Spleen (tissue), 7 donors: ENCODE data around the gene CD93.

Source experiments
- CTCF ChIP-seq, 11 experiments: fragments of 200-600 bp in 7 of 11; fragments of 450-650 bp in 4 of 11; sonication (generic) in 4 of 11; IDR thresholded peaks in 8 of 11; conservative IDR thresholded peaks in 3 of 11; 1 replicate in 7 of 11; 2 replicates in 4 of 11; pipeline versions ENCODE4 v1.4.0 to v1.8.0; 2016 to 2021; ENCODE audit warnings: antibody characterized with exemption in 11 of 11, inconsistent platforms in 4 of 11, mild to moderate bottlenecking in 1 of 11
- POLR2A ChIP-seq, 3 donors: fragments of 450-650 bp; IDR thresholded peaks; one replicate each; pipeline ENCODE4 v1.5.1; 2017; ENCODE audit warnings: antibody characterized with exemption in 3 of 3, mild to moderate bottlenecking in 1 of 3
- donor health status: DM: no; HTN: no; CAD: no; lungs with moderate emphysema.
- donor health status: DM: no; HTN: no; CAD: no.
- donor health status: DM: no; HTN: no; CAD: no.

GRCh38 chr20:23032750-23033078 lies 53.4 kb downstream of the CD93 start:
- TF ChIP-seq CTCF (IDR thresholded peaks at IDR 0.05 in 8 of 11, conservative IDR thresholded peaks at IDR 0.05 in 3 of 11) = no peak
- no peak for TF ChIP-seq POLR2A (IDR thresholded peaks at IDR 0.05)
